Kidney epithelial cell (primary cell): Measurements from ENCODE around the gene MYO7A. TPM values are rescaled to one million over a fixed set of nuclear protein-coding genes. Genes with fewer than 3 reads are reported as not detected.

Source experiments
- DNase-seq: peaks from one replicate; pipeline ENCODE4 v3.0.0-alpha.2; 2010; ENCODE audit warnings: low read depth
- H3K27me3 ChIP-seq: 2 replicates; pipeline ENCODE4 v1.6.0; 2011; ENCODE audit warnings: low read length; ENCODE audit not compliant: control insufficient read depth, insufficient read depth
- H3K36me3 ChIP-seq: 2 replicates; pipeline ENCODE4 v1.5.1; 2011; ENCODE audit warnings: low read length; ENCODE audit not compliant: control insufficient read depth, insufficient read depth
- H3K4me3 ChIP-seq: 2 replicates; pipeline ENCODE4 v1.5.1; 2011; ENCODE audit warnings: low read depth, mild to moderate bottlenecking, control low read depth, low read length
- CTCF ChIP-seq: IDR thresholded peaks from 2 replicates; pipeline ENCODE4 v1.5.1; 2011; ENCODE audit warnings: mild to moderate bottlenecking, moderate library complexity, low read length, control low read depth, inconsistent platforms; ENCODE audit not compliant: insufficient read depth, poor library complexity, severe bottlenecking
- total RNA-seq: library from RNA; depleted of rRNA; stranded (reverse); fragments of >200 nt; gene quantifications from 2 replicates; pipeline ENCODE4 v1.2.3, GENCODE V29; 2015

The MYO7A gene
- total RNA-seq, 1 donor from 2014 or later: 0.17 TPM

GRCh38 chr11:77206264-77207018 is 78.4 kb downstream of the MYO7A start:
- Histone ChIP-seq H3K36me3 (no peaks in the 10 kb centered on the region), H3K27me3 (no peaks in the 10 kb centered on the region), H3K4me3 (no peak overlapping the region)
- TF ChIP-seq CTCF: no peak
- DNase-seq: no peak

- DNase-seq: no peak
- no peaks in the 10 kb centered on the region for H3K36me3 ChIP-seq
- H3K27me3 ChIP-seq: no peaks in the 10 kb centered on the region
- no peak overlapping the region for H3K4me3 ChIP-seq
- no peak for TF ChIP-seq CTCF
Measured at GRCh38 chr11:77207019-77207485, 79.0 kb downstream of the MYO7A start.

DNA sequence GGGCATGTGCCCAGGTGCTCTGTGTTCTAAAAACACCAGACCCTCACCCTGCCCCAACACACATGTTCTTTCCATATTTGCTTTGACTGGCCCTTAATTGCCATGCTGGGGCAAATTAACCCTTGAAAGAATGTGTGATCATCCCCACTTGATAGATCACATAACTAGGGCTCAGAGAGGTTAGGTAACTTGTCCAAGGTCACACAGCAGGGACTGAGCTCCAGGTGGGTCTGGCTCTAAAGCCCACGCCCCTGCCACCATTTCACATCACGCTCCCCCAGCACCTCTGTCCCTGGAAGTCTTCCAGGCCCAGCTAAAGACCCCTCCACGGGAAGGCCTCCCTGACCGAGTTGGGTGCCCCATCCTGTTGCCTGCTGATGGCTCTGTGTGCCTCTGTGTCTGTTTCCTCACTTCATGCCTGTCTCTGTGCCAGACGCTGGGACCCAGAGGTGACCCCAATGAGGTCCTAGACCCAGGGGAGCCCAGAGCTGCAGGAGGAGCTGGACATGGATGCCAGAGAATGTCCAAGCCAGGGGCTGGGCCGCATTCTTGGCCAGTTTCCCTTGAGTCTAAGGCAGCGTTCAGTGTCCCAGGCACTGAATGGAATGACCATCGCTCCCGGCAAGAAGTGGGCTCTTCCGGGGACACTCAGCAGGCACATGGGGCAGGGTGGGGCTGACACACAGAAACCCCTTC is 79.7 kb downstream of the MYO7A start:
- Histone ChIP-seq H3K27me3 (no peaks in the 10 kb centered on the region), H3K4me3 (no peak overlapping the region), H3K36me3 (no peaks in the 10 kb centered on the region)
- no peak for DNase-seq
- TF ChIP-seq CTCF: no peak

GRCh38 chr11:77208535-77208934 is 80.5 kb downstream of the MYO7A start:
- Histone ChIP-seq H3K36me3 (no peaks in the 10 kb centered on the region), H3K27me3 (no peaks in the 10 kb centered on the region), H3K4me3 (no peak overlapping the region)
- no peak for DNase-seq
- TF ChIP-seq CTCF: no peak

DNA sequence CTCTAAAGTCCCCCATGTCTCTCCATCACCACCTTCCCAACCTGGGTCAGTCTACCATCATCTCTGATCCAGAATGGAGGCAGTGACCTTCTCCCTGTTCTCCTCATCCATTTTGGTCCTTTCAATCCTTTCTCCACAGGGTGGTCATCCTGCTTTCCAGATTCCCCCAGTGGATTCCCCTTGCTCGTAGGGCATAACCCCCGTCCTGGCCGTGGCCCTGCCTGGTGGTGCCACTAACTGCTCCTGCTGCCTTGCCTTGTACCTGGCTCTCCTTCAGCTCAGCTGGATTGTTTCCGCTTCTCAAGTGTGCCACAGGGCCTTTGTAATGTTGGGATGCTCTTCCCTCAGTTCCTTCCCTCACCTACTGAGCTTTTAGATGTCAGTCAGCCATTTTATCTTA is 81.6 kb downstream of the MYO7A start:
- no peaks in the 10 kb centered on the region for H3K27me3 ChIP-seq
- H3K36me3 ChIP-seq: no peaks in the 10 kb centered on the region
- no peak for TF ChIP-seq CTCF
- DNase-seq: no peak
- no peak overlapping the region for H3K4me3 ChIP-seq
